ENCODE data around the gene LAMB1. TPM values are rescaled to one million over a fixed set of nuclear protein-coding genes. Genes with fewer than 3 reads are reported as not detected.

Gene LAMB1
- total and polyA plus RNA-seq, 12 donors: 33.3 to 145 (median 59.3) TPM

- peaks cover 0 to 18% (median 0%) of the 10 kb centered on the region in 9 donors for H3K4me1 ChIP-seq
- intact Hi-C loops (cut with DNase I): loop anchor here in 7 of 10 donors (2.0 to 10.0 kb wide), 9 partner anchors 135 to 683 kb away; partner anchors contain the start of genes CBLL1 (in 2 of the 7) and BCAP29 (in 1 of the 7)
- ATAC-seq (no peak), DNase-seq (no peak)
- H3K4me3 ChIP-seq: no peak overlapping the region
- H3K27ac ChIP-seq: no peak overlapping the region
- H3K9me3 ChIP-seq: no peaks in the 10 kb centered on the region
- H3K36me3 ChIP-seq: no peaks in the 10 kb centered on the region
- 85% methylated on average over 5 of the region's 5 CpGs for WGBS, 2 donors
- H3K27me3 ChIP-seq: peaks cover 0 to 4% (median 0%) of the 10 kb centered on the region in 7 donors
- no peak for TF ChIP-seq CTCF (IDR thresholded peaks at IDR 0.05)
Observed at GRCh38 chr7:107877731-107878382, 125.1 kb downstream of the LAMB1 start.

- TF ChIP-seq CTCF (IDR thresholded peaks at IDR 0.05): no peak
- Histone ChIP-seq H3K9me3 (no peaks in the 10 kb centered on the region), H3K27ac (no peak overlapping the region), H3K4me3 (no peak overlapping the region), H3K27me3 (no peaks in the 10 kb centered on the region), H3K36me3 (no peaks in the 10 kb centered on the region), H3K4me1 (peaks cover 0 to 18% (median 0%) of the 10 kb centered on the region in 9 donors)
- ATAC-seq (no peak), DNase-seq (no peak)
- intact Hi-C loops (cut with DNase I): loop anchor here in 7 of 10 donors (5.0 to 10.0 kb wide), 8 partner anchors 135 to 682 kb away; partner anchors contain the start of genes CBLL1 (in 2 of the 7) and BCAP29 (in 1 of the 7)
- WGBS, 2 donors: 59 to 70% methylated on average over 2 of the region's 2 CpGs
Observed at GRCh38 chr7:107876916-107877315, 126.0 kb downstream of the LAMB1 start.

GRCh38 chr7:107874605-107875446 lies 128.1 kb downstream of the LAMB1 start:
- Histone ChIP-seq H3K9me3 (no peaks in the 10 kb centered on the region), H3K4me1 (peaks cover 0 to 18% (median 0%) of the 10 kb centered on the region in 9 donors), H3K4me3 (no peak overlapping the region), H3K27ac (peak overlapping the region in 1 of 10 donors; percentile 8), H3K36me3 (no peaks in the 10 kb centered on the region), H3K27me3 (no peaks in the 10 kb centered on the region)
- intact Hi-C loops (cut with DNase I): loop anchor here in 9 of 10 donors (2.0 to 10.0 kb wide), 11 partner anchors 128 to 680 kb away; partner anchors contain the start of genes CBLL1 (in 4 of the 9) and BCAP29 (in 1 of the 9)
- DNase-seq (peak in 1 of 2 donors; percentile 38), ATAC-seq (peak in 6 of 8 donors; percentile 78 to 90 (median 83))
- 25 to 29% methylated on average over 6 of the region's 6 CpGs for WGBS, 2 donors
- peak; percentile 42 to 83 (median 73) for TF ChIP-seq CTCF (IDR thresholded peaks at IDR 0.05)

GRCh38 chr7:107874111-107874510 lies 128.8 kb downstream of the LAMB1 start:
- DNase-seq (no peak), ATAC-seq (no peak)
- peaks cover 0 to 18% (median 0%) of the 10 kb centered on the region in 9 donors for H3K4me1 ChIP-seq
- no peak for TF ChIP-seq CTCF (IDR thresholded peaks at IDR 0.05)
- H3K27ac ChIP-seq: no peak overlapping the region
- no peaks in the 10 kb centered on the region for H3K9me3 ChIP-seq
- no peak overlapping the region for H3K4me3 ChIP-seq
- WGBS, 2 donors: 77 to 79% methylated on average over 2 of the region's 2 CpGs
- intact Hi-C loops (cut with DNase I): loop anchor here in 9 of 10 donors (2.0 to 10.0 kb wide), 11 partner anchors 127 to 679 kb away; partner anchors contain the start of genes CBLL1 (in 2 of the 9) and BCAP29 (in 1 of the 9)
- H3K36me3 ChIP-seq: no peaks in the 10 kb centered on the region
- no peaks in the 10 kb centered on the region for H3K27me3 ChIP-seq
